ENCODE results near the gene KRT74.

Gene KRT74

GRCh38 chr12:52578469-52578868, 4.8 kb upstream of the KRT74 start:
- no peak overlapping the region for H3K23ac ChIP-seq (ENCODE audit: low read depth, low read length, poor library complexity)
- H3K4me2 ChIP-seq (ENCODE audit: insufficient read depth, low read length, poor library complexity, severe bottlenecking), result no peak overlapping the region
- no peak overlapping the region for H2BK5ac ChIP-seq (ENCODE audit: low read length)
- no peak overlapping the region for H3K18ac ChIP-seq (ENCODE audit: low read length)
- H3K4me3 ChIP-seq (ENCODE audit: low read length in 2 of 2), result no peak overlapping the region
- H2AK5ac ChIP-seq (ENCODE audit: low read depth, low read length), result no peak overlapping the region
- H3K27me3 ChIP-seq (ENCODE audit: control insufficient read depth in 3 of 3, insufficient read depth in 3 of 3, low read depth in 1 of 3, low read length in 3 of 3), result peaks cover 0 to 21% (median 0%) of the 10 kb centered on the region in 3 experiments
- no peak overlapping the region for H2AFZ ChIP-seq (ENCODE audit: low read length)
- no peak overlapping the region for H2BK15ac ChIP-seq (ENCODE audit: low read length)
- no peak overlapping the region for H3K9ac ChIP-seq (ENCODE audit: low read depth, low read length, poor library complexity)
- H4K8ac ChIP-seq (ENCODE audit: low read depth, low read length), result no peak overlapping the region
- no peaks in the 10 kb centered on the region for H3K36me3 ChIP-seq (replicated peaks in 1 of 2; ENCODE audit: control insufficient read depth in 2 of 2, insufficient read depth in 2 of 2, low read length in 2 of 2)
- no peak for DNase-seq (ENCODE audit: low spot score)
- H3K27ac ChIP-seq (replicated peaks; ENCODE audit: low read length), result no peak overlapping the region
- no peak overlapping the region for H3K4ac ChIP-seq (ENCODE audit: low read length)
- no peak overlapping the region for H3K14ac ChIP-seq (ENCODE audit: low read length)
- no peaks in the 10 kb centered on the region for H3K9me3 ChIP-seq (replicated peaks in 1 of 2; ENCODE audit: control insufficient read depth in 2 of 2, insufficient read depth in 1 of 2, low read depth in 1 of 2, low read length in 2 of 2)
- no peak overlapping the region for H4K91ac ChIP-seq (ENCODE audit: low read depth, low read length, poor library complexity)
- no peak overlapping the region for H2BK120ac ChIP-seq (ENCODE audit: low read depth, low read length)
- H3K4me1 ChIP-seq (ENCODE audit: control insufficient read depth in 2 of 2, insufficient read depth in 1 of 2, low read depth in 1 of 2, low read length in 2 of 2), result peaks cover 0 to 7% of the 10 kb centered on the region in 2 donors
- H2BK12ac ChIP-seq (ENCODE audit: low read length), result no peak overlapping the region
- no peaks in the 10 kb centered on the region for H3K79me1 ChIP-seq (ENCODE audit: low read depth, low read length)
- no CpG with 5 or more reads among the region's 3 CpGs for WGBS, 2 donors (ENCODE audit: extremely low coverage in 2 of 2, insufficient read length in 2 of 2, insufficient replicate concordance in 1 of 2)

DNA sequence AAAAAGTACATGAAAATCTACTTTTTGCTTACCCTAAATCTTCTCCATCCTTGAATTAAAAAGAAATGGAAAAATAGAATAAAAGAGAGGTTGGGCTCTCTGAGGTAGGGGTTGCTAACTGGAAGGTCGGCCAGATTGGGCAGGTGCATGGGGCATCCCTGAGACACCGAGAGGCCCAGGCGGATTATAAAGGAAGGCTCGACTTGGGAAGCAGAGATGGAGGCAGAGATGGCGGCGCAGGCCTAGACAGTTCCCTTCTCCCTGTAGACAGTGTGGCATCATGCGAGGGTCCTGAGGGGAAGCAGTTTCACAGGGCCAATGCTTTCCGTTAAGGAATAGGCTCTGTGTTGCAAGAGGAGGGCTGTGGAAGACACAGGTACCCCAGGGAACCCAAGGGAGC, 3.7 kb upstream of the KRT74 start:
- DNase-seq (ENCODE audit: low spot score), result no peak
- no peak overlapping the region for H3K4me2 ChIP-seq (ENCODE audit: insufficient read depth, low read length, poor library complexity, severe bottlenecking)
- H3K9ac ChIP-seq (ENCODE audit: low read depth, low read length, poor library complexity), result no peak overlapping the region
- no peaks in the 10 kb centered on the region for H3K9me3 ChIP-seq (replicated peaks in 1 of 2; ENCODE audit: control insufficient read depth in 2 of 2, insufficient read depth in 1 of 2, low read depth in 1 of 2, low read length in 2 of 2)
- no peak overlapping the region for H3K4me3 ChIP-seq (ENCODE audit: low read length in 2 of 2)
- H2BK5ac ChIP-seq (ENCODE audit: low read length), result no peak overlapping the region
- H3K4me1 ChIP-seq (ENCODE audit: control insufficient read depth in 2 of 2, insufficient read depth in 1 of 2, low read depth in 1 of 2, low read length in 2 of 2), result peaks cover 0 to 5% of the 10 kb centered on the region in 2 donors
- no peak overlapping the region for H2BK120ac ChIP-seq (ENCODE audit: low read depth, low read length)
- H3K79me1 ChIP-seq (ENCODE audit: low read depth, low read length), result no peaks in the 10 kb centered on the region
- no peak overlapping the region for H3K18ac ChIP-seq (ENCODE audit: low read length)
- no peak overlapping the region for H2AFZ ChIP-seq (ENCODE audit: low read length)
- no peak overlapping the region for H3K23ac ChIP-seq (ENCODE audit: low read depth, low read length, poor library complexity)
- H2BK15ac ChIP-seq (ENCODE audit: low read length), result no peak overlapping the region
- no peak overlapping the region for H4K91ac ChIP-seq (ENCODE audit: low read depth, low read length, poor library complexity)
- no peak overlapping the region for H3K4ac ChIP-seq (ENCODE audit: low read length)
- WGBS, 2 donors (ENCODE audit: extremely low coverage in 2 of 2, insufficient read length in 2 of 2, insufficient replicate concordance in 1 of 2), result no CpG with 5 or more reads among the region's 8 CpGs
- no peaks in the 10 kb centered on the region for H3K36me3 ChIP-seq (replicated peaks in 1 of 2; ENCODE audit: control insufficient read depth in 2 of 2, insufficient read depth in 2 of 2, low read length in 2 of 2)
- no peak overlapping the region for H4K8ac ChIP-seq (ENCODE audit: low read depth, low read length)
- peaks cover 0 to 21% (median 0%) of the 10 kb centered on the region in 3 experiments for H3K27me3 ChIP-seq (ENCODE audit: control insufficient read depth in 3 of 3, insufficient read depth in 3 of 3, low read depth in 1 of 3, low read length in 3 of 3)
- no peak overlapping the region for H3K27ac ChIP-seq (replicated peaks; ENCODE audit: low read length)
- H2BK12ac ChIP-seq (ENCODE audit: low read length), result no peak overlapping the region
- no peak overlapping the region for H3K14ac ChIP-seq (ENCODE audit: low read length)
- no peak overlapping the region for H2AK5ac ChIP-seq (ENCODE audit: low read depth, low read length)

DNA sequence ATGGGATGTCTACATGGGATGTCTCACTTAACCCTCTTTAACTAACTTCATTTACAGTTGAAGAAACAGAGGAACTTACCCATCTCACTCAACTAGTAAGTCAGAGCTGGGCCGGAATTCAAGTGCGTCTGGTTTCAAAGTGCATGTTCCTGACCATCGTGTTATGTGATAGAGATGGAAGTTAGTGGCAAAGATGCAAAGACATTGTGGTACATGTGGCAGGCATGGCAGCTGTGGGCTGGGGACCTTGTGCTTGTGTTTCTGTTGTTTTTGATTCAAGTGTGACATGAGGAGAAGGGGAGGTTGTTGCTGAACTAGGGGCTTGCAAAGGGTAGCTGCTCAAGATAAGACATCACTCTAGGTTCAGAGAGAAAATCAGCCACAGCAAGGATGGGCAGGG, 2.3 kb upstream of the KRT74 start:
- Histone ChIP-seq H3K18ac (ENCODE audit: low read length) (no peak overlapping the region), H3K4ac (ENCODE audit: low read length) (no peak overlapping the region), H2AK5ac (ENCODE audit: low read depth, low read length) (no peak overlapping the region), H3K14ac (ENCODE audit: low read length) (no peak overlapping the region), H3K79me1 (ENCODE audit: low read depth, low read length) (no peaks in the 10 kb centered on the region), H2AFZ (ENCODE audit: low read length) (no peak overlapping the region), H3K36me3 (replicated peaks in 1 of 2; ENCODE audit: control insufficient read depth in 2 of 2, insufficient read depth in 2 of 2, low read length in 2 of 2) (no peaks in the 10 kb centered on the region), H3K23ac (ENCODE audit: low read depth, low read length, poor library complexity) (no peak overlapping the region), H3K27me3 (ENCODE audit: control insufficient read depth in 3 of 3, insufficient read depth in 3 of 3, low read depth in 1 of 3, low read length in 3 of 3) (peaks cover 0 to 24% (median 0%) of the 10 kb centered on the region in 3 experiments), H4K91ac (ENCODE audit: low read depth, low read length, poor library complexity) (no peak overlapping the region), H2BK12ac (ENCODE audit: low read length) (no peak overlapping the region), H3K4me1 (ENCODE audit: control insufficient read depth in 2 of 2, insufficient read depth in 1 of 2, low read depth in 1 of 2, low read length in 2 of 2) (peaks cover 0 to 5% of the 10 kb centered on the region in 2 donors), H2BK120ac (ENCODE audit: low read depth, low read length) (no peak overlapping the region), H3K4me2 (ENCODE audit: insufficient read depth, low read length, poor library complexity, severe bottlenecking) (no peak overlapping the region), H2BK5ac (ENCODE audit: low read length) (no peak overlapping the region), H3K9ac (ENCODE audit: low read depth, low read length, poor library complexity) (no peak overlapping the region), H3K9me3 (replicated peaks in 1 of 2; ENCODE audit: control insufficient read depth in 2 of 2, insufficient read depth in 1 of 2, low read depth in 1 of 2, low read length in 2 of 2) (no peaks in the 10 kb centered on the region), H3K4me3 (ENCODE audit: low read length in 2 of 2) (no peak overlapping the region), H4K8ac (ENCODE audit: low read depth, low read length) (no peak overlapping the region), H2BK15ac (ENCODE audit: low read length) (no peak overlapping the region), H3K27ac (replicated peaks; ENCODE audit: low read length) (no peak overlapping the region)
- WGBS, 2 donors (ENCODE audit: extremely low coverage in 2 of 2, insufficient read length in 2 of 2, insufficient replicate concordance in 1 of 2), result no CpG with 5 or more reads among the region's 3 CpGs
- DNase-seq (ENCODE audit: low spot score), result no peak

DNA sequence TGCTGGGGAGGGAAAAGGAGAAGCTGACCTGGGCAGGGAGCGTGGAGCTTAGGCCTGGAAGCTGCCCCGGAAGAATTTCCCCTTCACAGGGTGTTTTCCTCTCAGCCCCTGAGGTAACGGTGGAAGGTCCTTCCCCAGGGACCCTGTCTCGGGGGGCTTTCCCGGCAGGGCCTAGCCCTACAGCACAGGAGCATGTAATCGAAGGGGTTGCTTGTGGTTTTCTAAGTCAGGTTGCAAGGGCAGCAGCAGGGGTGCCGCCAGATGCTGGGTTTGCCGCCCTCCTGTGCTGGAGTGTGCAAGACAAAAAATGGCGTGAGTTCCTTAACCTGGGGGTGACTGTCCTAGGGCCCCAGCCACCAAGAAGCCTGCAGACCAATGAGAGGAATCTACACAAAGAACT, 1.6 kb upstream of the KRT74 start:
- no peaks in the 10 kb centered on the region for H3K9me3 ChIP-seq (replicated peaks in 1 of 2; ENCODE audit: control insufficient read depth in 2 of 2, insufficient read depth in 1 of 2, low read depth in 1 of 2, low read length in 2 of 2)
- no peak overlapping the region for H3K27ac ChIP-seq (replicated peaks; ENCODE audit: low read length)
- H3K4me1 ChIP-seq (ENCODE audit: control insufficient read depth in 2 of 2, insufficient read depth in 1 of 2, low read depth in 1 of 2, low read length in 2 of 2), result peaks cover 0 to 5% of the 10 kb centered on the region in 2 donors
- no peaks in the 10 kb centered on the region for H3K79me1 ChIP-seq (ENCODE audit: low read depth, low read length)
- H2BK5ac ChIP-seq (ENCODE audit: low read length), result no peak overlapping the region
- DNase-seq (ENCODE audit: low spot score), result no peak
- no peak overlapping the region for H3K9ac ChIP-seq (ENCODE audit: low read depth, low read length, poor library complexity)
- no peak overlapping the region for H3K4ac ChIP-seq (ENCODE audit: low read length)
- H2AFZ ChIP-seq (ENCODE audit: low read length), result no peak overlapping the region
- H3K4me3 ChIP-seq (ENCODE audit: low read length in 2 of 2), result no peak overlapping the region
- no peak overlapping the region for H4K8ac ChIP-seq (ENCODE audit: low read depth, low read length)
- no peak overlapping the region for H2AK5ac ChIP-seq (ENCODE audit: low read depth, low read length)
- H3K27me3 ChIP-seq (ENCODE audit: control insufficient read depth in 3 of 3, insufficient read depth in 3 of 3, low read depth in 1 of 3, low read length in 3 of 3), result peaks cover 0 to 24% (median 0%) of the 10 kb centered on the region in 3 experiments
- H3K36me3 ChIP-seq (replicated peaks in 1 of 2; ENCODE audit: control insufficient read depth in 2 of 2, insufficient read depth in 2 of 2, low read length in 2 of 2), result no peaks in the 10 kb centered on the region
- H2BK120ac ChIP-seq (ENCODE audit: low read depth, low read length), result no peak overlapping the region
- no peak overlapping the region for H4K91ac ChIP-seq (ENCODE audit: low read depth, low read length, poor library complexity)
- no peak overlapping the region for H3K4me2 ChIP-seq (ENCODE audit: insufficient read depth, low read length, poor library complexity, severe bottlenecking)
- WGBS, 2 donors (ENCODE audit: extremely low coverage in 2 of 2, insufficient read length in 2 of 2, insufficient replicate concordance in 1 of 2), result no CpG with 5 or more reads among the region's 9 CpGs
- no peak overlapping the region for H2BK15ac ChIP-seq (ENCODE audit: low read length)
- H2BK12ac ChIP-seq (ENCODE audit: low read length), result no peak overlapping the region
- no peak overlapping the region for H3K18ac ChIP-seq (ENCODE audit: low read length)
- no peak overlapping the region for H3K14ac ChIP-seq (ENCODE audit: low read length)
- no peak overlapping the region for H3K23ac ChIP-seq (ENCODE audit: low read depth, low read length, poor library complexity)
